Pancreas (tissue), 10 donors: ENCODE results near the gene LCN2. TPM values are rescaled to one million over a fixed set of nuclear protein-coding genes. Genes with fewer than 3 reads are reported as not detected.

Source experiments
- ATAC-seq, 4 donors: fragments of 200-7000 bp; cut with Tn5 transposase; one replicate each; pipeline versions ENCODE4 v1.8.0 to v1.9.1; 2020; ENCODE audit warnings: mild to moderate bottlenecking in 4 of 4, moderate library complexity in 4 of 4
- DNase-seq, 6 donors: peaks; one replicate each; pipeline ENCODE4 v3.0.0-alpha.2; 2020
- FAIRE-seq: peaks from 2 replicates; lab custom pipeline; 2012; peaks lifted over from hg19 to GRCh38; lab: Jason Lieb, UNC
- H3K27ac ChIP-seq, 4 donors: fragments of 200-600 bp; sonication (generic); 1 replicate in 3 of 4; 2 replicates in 1 of 4; pipeline versions ENCODE4 v1.5.0 to v1.8.0; 2020
- H3K27me3 ChIP-seq, 4 donors: fragments of 200-600 bp; one replicate each; pipeline ENCODE4 v1.8.0; 2021
- H3K36me3 ChIP-seq, 3 donors: fragments of 200-600 bp; sonication (generic) in 1 of 3; one replicate each; pipeline versions ENCODE4 v1.5.0 to v1.8.0; 2020 to 2021
- H3K4me1 ChIP-seq, 3 donors: fragments of 200-600 bp; one replicate each; pipeline ENCODE4 v1.8.0; 2021
- H3K4me3 ChIP-seq, 4 donors: fragments of 200-600 bp; sonication (generic) in 2 of 4; one replicate each; pipeline versions ENCODE4 v1.5.0 to v1.8.0; 2020 to 2021
- H3K9me3 ChIP-seq, 4 donors: fragments of 200-600 bp; one replicate each; pipeline ENCODE4 v1.8.0; 2021
- WGBS, 2 donors: extraction: QIAGEN DNeasy Blood & Tissue Kit; methylation state at CpG; one replicate each; pipeline ENCODE4 v1.1.7; 2013; 5-methylcytosine and 5-hydroxymethylcytosine counted together
- intact Hi-C, 3 donors: fragments of 100-400 bp; cut with DNase I; formaldehyde crosslinking; loops; one replicate each; pipeline versions ENCODE4 v1.11.1 to v1.14.2; 2022
- polyA plus RNA-seq, 2 donors: library from polyadenylated mRNA; stranded (reverse); fragments of 200-250 nt; gene quantifications; one replicate each; pipeline ENCODE4 v1.2.3, GENCODE V29; 2013
- total RNA-seq, 6 donors: library from RNA; stranded (reverse); fragmentation: NEBNext Ultra II Directional in 4 of 6; extraction: Animal tissue kit (Norgen Biotek cat#: 25700) in 4 of 6; gene quantifications; one replicate each; pipeline versions ENCODE4 v1.2.1 to v1.2.4, GENCODE V29; 2021 to 2023
- TF ChIP-seq, protein P1 (sequence below), 4 donors: fragments of 200-600 bp; sonication (generic) in 3 of 4; IDR thresholded peaks; one replicate each; pipeline versions ENCODE4 v1.5.0 to v1.8.0; 2021; ENCODE audit warnings: antibody characterized with exemption in 4 of 4
- donor health status: healthy with polysubstance abuse.
- donor health status: DM: no; HTN: no; CAD: no; lungs with moderate emphysema.
- donor health status: DM: no; HTN: no; CAD: no.
- donor health status: control.
- donor health status: control.
- donor health status: Bipolar disorder and iron deficiency.
- donor health status: DM: yes; HTN: yes; CAD: no.
- donor health status: DM: no; HTN: no; CAD: no.
- donor health status: DM: no; HTN: no; CAD: no.
- donor health status: DM: yes; HTN: yes; CAD: no.

Gene LCN2
- total and polyA plus RNA-seq, 8 donors = 6.3 to 158 (median 49.5) TPM

DNA sequence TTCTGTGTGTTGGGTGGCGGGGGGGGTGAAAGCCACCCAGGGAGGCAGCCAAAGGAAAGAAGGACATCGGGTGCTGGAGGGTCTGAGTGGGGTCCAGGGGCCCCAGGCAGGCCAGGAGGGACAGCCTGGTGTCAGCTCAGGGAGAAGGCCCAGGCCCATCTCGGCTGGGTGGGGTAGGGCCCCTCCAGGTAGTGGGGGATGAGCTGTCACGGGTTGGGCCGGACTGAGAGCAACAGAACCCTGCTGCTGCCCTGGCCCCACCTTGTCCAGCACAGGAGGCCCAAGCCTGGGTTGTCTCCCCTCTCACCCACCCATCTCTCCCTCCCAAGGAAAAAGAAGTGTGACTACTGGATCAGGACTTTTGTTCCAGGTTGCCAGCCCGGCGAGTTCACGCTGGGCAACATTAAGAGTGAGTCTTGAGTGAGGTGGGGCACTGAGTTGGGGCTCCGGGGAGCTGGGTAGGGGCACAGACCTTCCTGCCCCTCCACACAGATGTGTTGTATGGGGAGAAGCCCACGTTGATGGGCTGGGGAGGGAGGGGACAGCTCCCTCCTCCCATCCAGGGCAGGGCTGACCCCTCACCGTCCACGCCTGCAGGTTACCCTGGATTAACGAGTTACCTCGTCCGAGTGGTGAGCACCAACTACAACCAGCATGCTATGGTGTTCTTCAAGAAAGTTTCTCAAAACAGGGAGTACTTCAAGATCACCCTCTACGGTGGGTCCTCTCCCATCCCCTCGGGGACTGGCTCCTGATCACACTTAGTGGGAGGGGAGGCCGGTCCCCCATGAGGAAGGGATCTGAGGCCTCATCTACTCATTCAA lies 2.3 kb downstream of the LCN2 start:
- Histone ChIP-seq H3K4me3 (no peak overlapping the region), H3K9me3 (no peaks in the 10 kb centered on the region), H3K27me3 (no peaks in the 10 kb centered on the region), H3K36me3 (no peaks in the 10 kb centered on the region), H3K27ac (no peak overlapping the region), H3K4me1 (peaks cover 11 to 18% (median 12%) of the 10 kb centered on the region in 3 donors)
- ATAC-seq = no peak
- TF ChIP-seq, protein P1, sequence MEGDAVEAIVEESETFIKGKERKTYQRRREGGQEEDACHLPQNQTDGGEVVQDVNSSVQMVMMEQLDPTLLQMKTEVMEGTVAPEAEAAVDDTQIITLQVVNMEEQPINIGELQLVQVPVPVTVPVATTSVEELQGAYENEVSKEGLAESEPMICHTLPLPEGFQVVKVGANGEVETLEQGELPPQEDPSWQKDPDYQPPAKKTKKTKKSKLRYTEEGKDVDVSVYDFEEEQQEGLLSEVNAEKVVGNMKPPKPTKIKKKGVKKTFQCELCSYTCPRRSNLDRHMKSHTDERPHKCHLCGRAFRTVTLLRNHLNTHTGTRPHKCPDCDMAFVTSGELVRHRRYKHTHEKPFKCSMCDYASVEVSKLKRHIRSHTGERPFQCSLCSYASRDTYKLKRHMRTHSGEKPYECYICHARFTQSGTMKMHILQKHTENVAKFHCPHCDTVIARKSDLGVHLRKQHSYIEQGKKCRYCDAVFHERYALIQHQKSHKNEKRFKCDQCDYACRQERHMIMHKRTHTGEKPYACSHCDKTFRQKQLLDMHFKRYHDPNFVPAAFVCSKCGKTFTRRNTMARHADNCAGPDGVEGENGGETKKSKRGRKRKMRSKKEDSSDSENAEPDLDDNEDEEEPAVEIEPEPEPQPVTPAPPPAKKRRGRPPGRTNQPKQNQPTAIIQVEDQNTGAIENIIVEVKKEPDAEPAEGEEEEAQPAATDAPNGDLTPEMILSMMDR (IDR thresholded peaks at IDR 0.05) = no peak
- peak in 2 of 6 donors; percentile 51 to 68 for DNase-seq
- 83 to 90% methylated on average over 18 of the region's 18 CpGs for WGBS, 2 donors
- intact Hi-C loops = no loop called here
- no peak for FAIRE-seq

DNA sequence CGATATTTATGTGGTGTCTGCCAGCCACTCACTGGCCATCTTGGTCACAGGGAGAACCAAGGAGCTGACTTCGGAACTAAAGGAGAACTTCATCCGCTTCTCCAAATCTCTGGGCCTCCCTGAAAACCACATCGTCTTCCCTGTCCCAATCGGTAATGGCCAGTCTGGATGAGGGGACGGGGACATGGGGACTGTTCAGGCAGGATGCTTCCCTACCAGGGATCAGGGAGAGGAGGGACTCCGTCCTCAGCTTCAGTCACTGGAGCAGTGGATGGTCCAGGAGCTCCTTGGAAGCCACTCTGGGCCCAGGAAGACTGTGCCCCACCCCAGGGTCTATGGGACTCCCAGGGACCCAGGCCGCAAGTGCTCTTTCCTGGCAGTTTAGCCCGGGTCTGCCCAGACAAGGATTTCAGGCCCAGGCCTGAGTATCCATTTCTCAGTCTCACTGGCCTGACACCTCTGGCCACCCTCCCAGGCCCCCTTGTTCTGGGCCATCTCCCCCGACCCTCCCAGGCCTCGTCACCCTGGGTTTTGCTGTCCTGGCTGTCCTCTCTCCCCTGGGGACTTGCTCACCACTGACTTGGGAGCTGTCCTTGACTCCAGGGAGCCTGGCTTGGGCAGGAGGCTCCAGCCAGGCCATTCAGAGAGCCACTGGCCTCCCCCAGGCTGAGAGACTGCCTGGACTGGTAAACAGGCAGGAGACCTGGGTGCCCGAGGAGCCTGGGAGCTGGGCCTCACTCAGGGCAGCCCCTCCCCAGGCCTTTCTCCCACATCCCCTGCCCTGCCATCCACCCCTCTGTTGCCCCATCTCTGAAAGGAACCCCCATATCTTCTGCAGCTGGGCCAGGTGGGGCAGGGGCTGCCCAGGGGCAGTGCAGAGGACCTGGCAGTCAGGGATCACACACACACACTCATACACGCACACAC lies 3.1 kb downstream of the LCN2 start:
- WGBS, 2 donors = 85 to 92% methylated on average over 13 of the region's 13 CpGs
- DNase-seq (peak in 2 of 6 donors; percentile 32 to 53), FAIRE-seq (no peak), ATAC-seq (no peak)
- TF ChIP-seq, protein P1 (IDR thresholded peaks at IDR 0.05) = no peak
- no peaks in the 10 kb centered on the region for H3K27me3 ChIP-seq
- intact Hi-C loops = no loop called here
- H3K36me3 ChIP-seq = no peaks in the 10 kb centered on the region
- no peaks in the 10 kb centered on the region for H3K9me3 ChIP-seq
- no peak overlapping the region for H3K27ac ChIP-seq
- peaks cover 11 to 18% (median 12%) of the 10 kb centered on the region in 3 donors for H3K4me1 ChIP-seq
- H3K4me3 ChIP-seq = no peak overlapping the region

DNA sequence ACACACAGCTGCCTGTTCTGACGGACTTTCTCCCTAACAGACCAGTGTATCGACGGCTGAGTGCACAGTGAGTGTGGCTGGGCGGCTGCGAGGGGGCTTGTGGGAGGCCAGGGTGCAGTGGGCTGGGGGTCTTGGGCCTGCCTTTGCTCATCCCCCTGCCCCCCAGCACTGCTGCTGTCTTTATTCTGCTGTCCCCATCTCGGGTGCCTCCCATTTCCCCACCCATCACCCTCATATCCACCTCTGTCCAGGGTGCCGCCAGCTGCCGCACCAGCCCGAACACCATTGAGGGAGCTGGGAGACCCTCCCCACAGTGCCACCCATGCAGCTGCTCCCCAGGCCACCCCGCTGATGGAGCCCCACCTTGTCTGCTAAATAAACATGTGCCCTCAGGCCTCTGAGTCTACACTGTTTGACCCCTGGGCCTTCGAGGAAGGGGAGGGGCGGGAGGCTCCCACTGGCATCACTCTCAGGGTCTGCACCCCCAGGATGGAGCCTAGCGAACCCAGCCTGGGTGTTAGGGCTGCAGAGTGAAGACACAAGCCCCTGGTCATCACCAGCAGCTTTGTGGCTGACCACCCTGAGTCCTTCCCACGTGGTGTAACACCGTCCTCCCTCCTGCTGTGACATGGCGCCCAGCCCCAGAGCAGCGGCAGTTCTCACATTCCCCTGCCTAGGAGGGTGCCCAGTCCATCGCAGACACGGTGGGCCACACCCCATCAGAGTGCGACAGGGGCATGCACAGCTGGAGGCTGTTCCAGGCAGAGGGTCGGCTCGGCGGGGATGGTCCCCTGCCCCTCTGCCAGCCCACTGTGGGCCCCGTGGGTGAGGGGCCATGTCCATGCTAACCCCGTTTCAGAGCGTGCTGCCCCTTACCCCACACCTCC lies 4.0 kb downstream of the LCN2 start:
- H3K4me1 ChIP-seq = peaks cover 10 to 16% (median 12%) of the 10 kb centered on the region in 3 donors
- TF ChIP-seq, protein P1 (IDR thresholded peaks at IDR 0.05) = no peak
- ATAC-seq (no peak), DNase-seq (peak in 2 of 6 donors; percentile 54 to 62), FAIRE-seq (no peak)
- H3K27ac ChIP-seq = no peak overlapping the region
- no peak overlapping the region for H3K4me3 ChIP-seq
- no peaks in the 10 kb centered on the region for H3K36me3 ChIP-seq
- no peaks in the 10 kb centered on the region for H3K27me3 ChIP-seq
- intact Hi-C loops = no loop called here
- WGBS, 2 donors = 77 to 88% methylated on average over 26 of the region's 26 CpGs
- H3K9me3 ChIP-seq = no peaks in the 10 kb centered on the region

DNA sequence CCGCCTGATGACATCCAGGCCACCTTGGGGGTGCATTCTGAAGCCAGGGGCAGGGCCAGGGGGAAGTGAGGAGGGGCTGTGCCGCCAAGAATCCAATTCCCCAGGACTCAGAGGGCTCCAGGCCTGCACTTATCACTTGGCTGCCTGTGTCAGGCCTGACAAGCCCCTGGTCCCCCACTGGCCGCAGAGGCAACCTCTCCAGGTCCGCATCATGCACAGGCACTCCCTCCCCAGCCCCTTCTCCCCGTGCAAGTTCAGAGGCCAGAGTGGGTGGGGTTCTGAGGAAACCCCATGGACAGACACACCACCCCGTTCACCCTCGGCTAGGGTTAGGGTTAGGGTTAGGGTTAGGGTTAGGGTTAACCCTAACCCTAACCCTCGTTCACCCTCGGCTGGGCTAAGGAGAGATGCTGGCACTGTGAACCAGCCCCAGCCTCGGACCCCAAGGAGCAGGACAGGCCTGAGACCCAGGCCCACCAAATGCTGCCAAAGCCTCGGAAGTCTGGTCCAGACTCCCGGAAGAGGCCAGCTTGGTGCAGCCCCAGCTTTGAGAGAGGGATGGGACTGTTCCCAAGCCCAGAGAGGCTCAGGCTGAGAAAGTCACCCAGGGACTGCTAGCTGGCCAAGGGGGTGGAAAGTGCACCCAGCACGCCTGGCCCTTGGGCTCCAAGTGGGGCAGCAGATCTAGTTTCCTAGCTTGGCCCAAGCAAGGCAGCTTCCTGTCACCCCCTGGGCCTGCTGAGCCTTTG lies 4.9 kb downstream of the LCN2 start:
- Histone ChIP-seq H3K4me3 (no peak overlapping the region), H3K9me3 (no peaks in the 10 kb centered on the region), H3K4me1 (peaks cover 4 to 10% (median 5%) of the 10 kb centered on the region in 3 donors), H3K27me3 (no peaks in the 10 kb centered on the region), H3K36me3 (no peaks in the 10 kb centered on the region), H3K27ac (no peak overlapping the region)
- TF ChIP-seq, protein P1 (IDR thresholded peaks at IDR 0.05) = no peak
- intact Hi-C loops = no loop called here
- ATAC-seq (no peak), DNase-seq (peak in 2 of 6 donors; percentile 35 to 50), FAIRE-seq (no peak)
- WGBS, 2 donors = 79 to 86% methylated on average over 13 of the region's 13 CpGs
